ENCODE data around the gene PPP4R4. TPM values are rescaled to one million over a fixed set of nuclear protein-coding genes. Genes with fewer than 3 reads are reported as not detected.

The PPP4R4 gene
- total RNA-seq, 1 experiment from 2014 or later: 5.5 TPM

DNA sequence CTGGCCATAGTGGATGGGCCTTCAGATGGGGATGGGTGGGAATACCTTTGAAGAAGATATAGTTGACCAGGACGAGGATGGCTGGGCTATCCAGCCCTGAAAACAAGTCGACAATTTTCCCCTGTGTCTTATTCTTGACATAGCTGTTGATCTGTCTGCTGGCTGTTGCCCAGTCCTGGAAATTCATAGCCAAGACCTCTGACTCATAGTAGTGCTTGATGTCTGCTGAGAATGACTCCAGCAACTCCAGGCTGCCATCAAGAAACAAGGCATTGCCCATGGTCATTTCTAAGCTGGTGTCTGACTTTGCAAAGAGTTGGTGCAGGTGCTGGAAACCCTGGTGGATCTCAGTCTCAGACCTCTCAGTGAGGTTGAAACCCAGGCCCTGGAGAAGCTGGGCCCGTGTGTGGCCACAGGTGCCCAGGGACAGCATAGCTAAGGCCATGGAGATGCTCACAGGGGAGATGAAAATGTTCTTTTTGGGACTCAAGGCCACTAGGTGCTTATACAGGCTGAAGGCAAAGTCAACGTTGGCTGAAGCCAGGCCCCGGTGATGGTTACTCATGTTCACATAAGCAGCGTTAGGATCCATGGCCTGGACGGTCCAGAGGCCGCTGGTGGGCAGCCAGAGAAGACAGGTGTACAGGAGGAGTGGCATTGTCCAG is 140.0 kb downstream of the PPP4R4 start:
- H2AFZ ChIP-seq (ENCODE audit: low read depth, low read length, poor library complexity, severe bottlenecking): no peak overlapping the region
- ChIA-PET CTCF (no interaction called here), POLR2A (no interaction called here), RAD21 (ENCODE audit: low non-redundant PET in 1 of 2, low total read pairs in 2 of 2, uncharacterized antibody in 2 of 2, unreplicated experiment in 2 of 2) (no interaction called here)
- no peak overlapping the region for H3K27ac ChIP-seq (ENCODE audit: low read depth, low read length)
- H4K20me1 ChIP-seq (ENCODE audit: insufficient read depth): no peaks in the 10 kb centered on the region
- no peak overlapping the region for H3K9ac ChIP-seq (ENCODE audit: low read length)
- ATAC-seq (no peak), DNase-seq (ENCODE audit: low read depth, low spot score) (no peak)
- no peaks in the 10 kb centered on the region for H3K9me2 ChIP-seq (ENCODE audit: insufficient read depth)
- no peaks in the 10 kb centered on the region for H3K36me3 ChIP-seq (ENCODE audit: control insufficient read depth in 1 of 2, insufficient read depth in 2 of 2, low read length in 2 of 2)
- TF ChIP-seq, protein P1, sequence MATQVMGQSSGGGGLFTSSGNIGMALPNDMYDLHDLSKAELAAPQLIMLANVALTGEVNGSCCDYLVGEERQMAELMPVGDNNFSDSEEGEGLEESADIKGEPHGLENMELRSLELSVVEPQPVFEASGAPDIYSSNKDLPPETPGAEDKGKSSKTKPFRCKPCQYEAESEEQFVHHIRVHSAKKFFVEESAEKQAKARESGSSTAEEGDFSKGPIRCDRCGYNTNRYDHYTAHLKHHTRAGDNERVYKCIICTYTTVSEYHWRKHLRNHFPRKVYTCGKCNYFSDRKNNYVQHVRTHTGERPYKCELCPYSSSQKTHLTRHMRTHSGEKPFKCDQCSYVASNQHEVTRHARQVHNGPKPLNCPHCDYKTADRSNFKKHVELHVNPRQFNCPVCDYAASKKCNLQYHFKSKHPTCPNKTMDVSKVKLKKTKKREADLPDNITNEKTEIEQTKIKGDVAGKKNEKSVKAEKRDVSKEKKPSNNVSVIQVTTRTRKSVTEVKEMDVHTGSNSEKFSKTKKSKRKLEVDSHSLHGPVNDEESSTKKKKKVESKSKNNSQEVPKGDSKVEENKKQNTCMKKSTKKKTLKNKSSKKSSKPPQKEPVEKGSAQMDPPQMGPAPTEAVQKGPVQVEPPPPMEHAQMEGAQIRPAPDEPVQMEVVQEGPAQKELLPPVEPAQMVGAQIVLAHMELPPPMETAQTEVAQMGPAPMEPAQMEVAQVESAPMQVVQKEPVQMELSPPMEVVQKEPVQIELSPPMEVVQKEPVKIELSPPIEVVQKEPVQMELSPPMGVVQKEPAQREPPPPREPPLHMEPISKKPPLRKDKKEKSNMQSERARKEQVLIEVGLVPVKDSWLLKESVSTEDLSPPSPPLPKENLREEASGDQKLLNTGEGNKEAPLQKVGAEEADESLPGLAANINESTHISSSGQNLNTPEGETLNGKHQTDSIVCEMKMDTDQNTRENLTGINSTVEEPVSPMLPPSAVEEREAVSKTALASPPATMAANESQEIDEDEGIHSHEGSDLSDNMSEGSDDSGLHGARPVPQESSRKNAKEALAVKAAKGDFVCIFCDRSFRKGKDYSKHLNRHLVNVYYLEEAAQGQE (IDR thresholded peaks at IDR 0.05; ENCODE audit: low read depth): no peak
- intact Hi-C loops (cut with micrococcal nuclease): no loop called here
- no peaks in the 10 kb centered on the region for H3K9me3 ChIP-seq (ENCODE audit: control insufficient read depth in 1 of 2, insufficient read depth in 1 of 2, low read depth in 1 of 2, low read length in 2 of 2)
- no peak overlapping the region for H3K4me3 ChIP-seq (replicated peaks in 1 of 2; ENCODE audit: low read depth in 1 of 2, low read length in 2 of 2)
- no peak overlapping the region for H3K4me2 ChIP-seq (ENCODE audit: low read length)
- H3K27me3 ChIP-seq (ENCODE audit: insufficient read depth, low read length): no peaks in the 10 kb centered on the region
- no peaks in the 10 kb centered on the region for H3K79me2 ChIP-seq (ENCODE audit: insufficient read depth, low read length)
- BruUV-seq (replicated peaks): no TSS peak
- no peaks in the 10 kb centered on the region for H3K4me1 ChIP-seq (ENCODE audit: control insufficient read depth in 1 of 2, insufficient read depth in 2 of 2, low read length in 2 of 2)

DNA sequence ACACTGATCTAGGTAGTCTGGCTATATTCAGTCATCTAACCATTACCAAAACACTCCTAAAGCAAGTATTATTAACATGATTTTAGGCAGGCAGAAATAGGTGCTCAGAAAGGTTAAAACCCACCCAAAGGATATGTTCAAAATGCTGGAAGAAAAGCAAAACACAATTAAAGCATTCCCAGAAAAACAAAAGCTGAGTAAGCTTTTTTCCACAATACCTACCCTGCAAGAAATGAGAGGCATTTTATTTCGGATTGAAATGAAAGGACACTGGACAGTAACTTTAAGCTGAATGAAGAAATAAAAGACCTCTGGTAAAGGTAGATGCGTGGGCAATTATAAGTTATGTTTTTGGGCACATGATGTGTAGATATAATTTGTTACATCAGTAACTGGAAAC is 140.8 kb downstream of the PPP4R4 start:
- ChIA-PET POLR2A (no interaction called here), CTCF (no interaction called here), RAD21 (ENCODE audit: low non-redundant PET in 1 of 2, low total read pairs in 2 of 2, uncharacterized antibody in 2 of 2, unreplicated experiment in 2 of 2) (no interaction called here)
- Histone ChIP-seq H3K4me1 (ENCODE audit: control insufficient read depth in 1 of 2, insufficient read depth in 2 of 2, low read length in 2 of 2) (no peaks in the 10 kb centered on the region), H3K27ac (ENCODE audit: low read depth, low read length) (no peak overlapping the region), H3K4me3 (replicated peaks in 1 of 2; ENCODE audit: low read depth in 1 of 2, low read length in 2 of 2) (no peak overlapping the region), H3K79me2 (ENCODE audit: insufficient read depth, low read length) (no peaks in the 10 kb centered on the region), H3K36me3 (ENCODE audit: control insufficient read depth in 1 of 2, insufficient read depth in 2 of 2, low read length in 2 of 2) (no peaks in the 10 kb centered on the region), H3K9ac (ENCODE audit: low read length) (no peak overlapping the region), H3K9me3 (ENCODE audit: control insufficient read depth in 1 of 2, insufficient read depth in 1 of 2, low read depth in 1 of 2, low read length in 2 of 2) (no peaks in the 10 kb centered on the region), H3K27me3 (ENCODE audit: insufficient read depth, low read length) (no peaks in the 10 kb centered on the region), H2AFZ (ENCODE audit: low read depth, low read length, poor library complexity, severe bottlenecking) (no peak overlapping the region), H3K4me2 (ENCODE audit: low read length) (no peak overlapping the region), H4K20me1 (ENCODE audit: insufficient read depth) (no peaks in the 10 kb centered on the region), H3K9me2 (ENCODE audit: insufficient read depth) (no peaks in the 10 kb centered on the region)
- intact Hi-C loops (cut with micrococcal nuclease): no loop called here
- no peak for ATAC-seq
- DNase-seq (ENCODE audit: low read depth, low spot score): no peak
- no TSS peak for BruUV-seq (replicated peaks)
- TF ChIP-seq, protein P2, sequence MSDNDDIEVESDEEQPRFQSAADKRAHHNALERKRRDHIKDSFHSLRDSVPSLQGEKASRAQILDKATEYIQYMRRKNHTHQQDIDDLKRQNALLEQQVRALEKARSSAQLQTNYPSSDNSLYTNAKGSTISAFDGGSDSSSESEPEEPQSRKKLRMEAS (IDR thresholded peaks at IDR 0.05): no peak
- TF ChIP-seq, protein P1 (IDR thresholded peaks at IDR 0.05; ENCODE audit: low read depth): no peak
- TF ChIP-seq EZH2phosphoT487 (IDR thresholded peaks at IDR 0.05; ENCODE audit: borderline replicate concordance): no peak
